DMS 273 (cell line): ENCODE measurements around the gene PWP2.
"Not testable (repeated sequence)": the region's sequence is repeated elsewhere in the genome, so short reads cannot be mapped to it uniquely, and the experiment has no call there.

ENCODE experiments used
- DNase-seq: peaks from one replicate; lab custom pipeline; 2025; ENCODE audit not compliant: unreplicated experiment; lab: John Stamatoyannopoulos, UW

PWP2 gene

GRCh38 chr21:44159349-44160297, 52.4 kb downstream of the PWP2 start:
- not testable (repeated sequence) for DNase-seq

GRCh38 chr21:44160298-44160672, 53.1 kb downstream of the PWP2 start:
- not testable (repeated sequence) for DNase-seq

GRCh38 chr21:44160821-44161220, 53.6 kb downstream of the PWP2 start:
- not testable (repeated sequence) for DNase-seq

GRCh38 chr21:44163167-44163653, 56.0 kb downstream of the PWP2 start:
- DNase-seq, result not testable (repeated sequence)

- not testable (repeated sequence) for DNase-seq
These were observed 58.7 kb downstream of the PWP2 start for GRCh38 chr21:44165933-44166332.

- not testable (repeated sequence) for DNase-seq
These were observed 60.3 kb downstream of the PWP2 start for GRCh38 chr21:44167527-44167926.

GRCh38 chr21:44170326-44170725, 63.1 kb downstream of the PWP2 start:
- DNase-seq, result not testable (repeated sequence)

GRCh38 chr21:44170863-44171262, 63.7 kb downstream of the PWP2 start:
- not testable (repeated sequence) for DNase-seq

- DNase-seq, result not testable (repeated sequence)
These were observed 64.9 kb downstream of the PWP2 start for GRCh38 chr21:44171962-44172572.

- DNase-seq, result not testable (repeated sequence)
These were observed 65.5 kb downstream of the PWP2 start for GRCh38 chr21:44172741-44173140.

- DNase-seq, result not testable (repeated sequence)
These were observed 68.0 kb downstream of the PWP2 start for GRCh38 chr21:44175189-44175588.

- DNase-seq, result not testable (repeated sequence)
These were observed 68.9 kb downstream of the PWP2 start for GRCh38 chr21:44176127-44176526.
